Sigmoid colon (tissue), 3 donors: Measurements from ENCODE around the gene NOC3L.

ENCODE experiments used
- CTCF ChIP-seq, 4 experiments: fragments of 450-650 bp in 3 of 4; fragments of 200-600 bp in 1 of 4; IDR thresholded peaks; one replicate each; pipeline ENCODE4 v1.5.1; 2016 to 2019; ENCODE audit warnings: antibody characterized with exemption in 4 of 4, mild to moderate bottlenecking in 3 of 4, moderate library complexity in 2 of 4
- POLR2A ChIP-seq, 2 donors: fragments of 450-650 bp; IDR thresholded peaks; one replicate each; pipeline ENCODE4 v1.6.1; 2016; ENCODE audit warnings: antibody characterized with exemption in 2 of 2, mild to moderate bottlenecking in 2 of 2, moderate library complexity in 2 of 2

DNA sequence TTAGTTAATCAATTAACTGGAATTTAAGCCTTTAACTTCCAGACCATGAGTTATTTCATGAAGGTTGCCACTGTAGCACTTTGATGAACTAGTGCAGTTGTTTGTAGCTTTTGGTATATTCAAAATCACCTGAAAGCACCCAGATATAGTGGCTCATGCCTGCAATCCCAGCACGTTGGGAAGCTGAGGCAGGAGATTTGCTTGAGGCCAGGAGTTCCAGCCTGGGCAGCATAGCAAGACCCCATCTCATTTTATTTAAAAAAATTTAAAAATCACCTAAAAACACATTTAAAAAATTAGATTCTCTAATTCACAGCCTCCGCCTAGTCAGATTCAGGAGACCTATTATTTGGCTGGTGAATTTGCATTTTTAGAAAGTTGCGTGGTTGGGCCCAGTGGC, 48.6 kb upstream of the NOC3L start:
- no peak for TF ChIP-seq POLR2A (IDR thresholded peaks at IDR 0.05)
- no peak for TF ChIP-seq CTCF (IDR thresholded peaks at IDR 0.05)
